ENCODE data around the gene MAP7. TPM values are rescaled to one million over a fixed set of nuclear protein-coding genes. Genes with fewer than 3 reads are reported as not detected.

Gene MAP7
- total RNA-seq, 4 donors from 2014 or later: 40.6 to 61.3 (median 46.6) TPM

DNA sequence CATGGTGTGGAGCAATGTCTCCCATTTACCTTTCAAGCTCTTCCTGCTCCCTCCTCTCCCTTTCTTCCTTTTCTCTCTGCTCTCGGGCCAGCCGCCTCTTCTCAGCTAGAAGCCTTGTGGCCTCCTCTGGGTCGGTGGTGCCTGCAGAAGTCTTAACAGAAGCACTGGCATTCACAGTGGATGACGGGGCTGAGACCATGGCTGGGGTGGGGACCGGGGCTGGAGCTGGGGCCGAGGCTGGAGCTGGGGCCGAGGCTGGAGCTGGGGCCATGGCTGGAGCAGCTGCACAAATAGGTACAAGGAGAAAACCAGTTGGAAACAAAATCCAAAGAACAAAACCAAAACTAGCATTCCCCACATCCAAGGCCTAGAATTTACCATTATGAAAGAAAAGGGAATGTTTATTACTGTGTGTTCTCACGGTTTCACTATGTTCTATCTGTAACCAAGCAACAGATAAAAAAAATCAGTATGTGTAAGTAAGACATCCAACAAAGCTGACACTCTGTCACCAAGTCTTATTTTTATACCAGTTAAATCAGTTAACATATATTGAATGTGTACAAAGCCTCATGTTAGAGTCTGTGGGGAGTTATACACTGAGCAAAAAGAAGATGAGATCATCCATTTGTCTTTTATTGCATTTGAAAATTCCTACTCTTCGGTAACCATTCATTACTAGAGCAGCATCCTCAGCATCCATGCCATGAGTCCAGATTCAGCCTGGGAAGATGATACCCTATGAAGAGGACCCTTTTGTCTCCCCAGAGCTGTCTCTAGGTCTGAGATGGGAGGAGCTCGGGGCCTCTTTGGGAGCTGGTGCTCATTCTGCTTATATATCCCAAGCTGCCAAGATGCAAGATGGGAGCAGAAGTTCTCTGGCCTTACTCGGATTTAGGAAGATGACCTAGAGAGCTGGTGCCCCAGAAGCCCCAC is 187.5 kb downstream of the MAP7 start:
- in situ Hi-C loops (cut with MboI; ENCODE audit: low pct_ligation_motif_present in 1 of 4, low pct_unique_long_range_greater_than_20kb in 1 of 4, low sequenced_read_pairs in 3 of 4): no loop called here
- TF ChIP-seq POLR2A (IDR thresholded peaks at IDR 0.05) (no peak), POLR2AphosphoS5 (IDR thresholded peaks at IDR 0.05) (no peak), EP300 (IDR thresholded peaks at IDR 0.05; ENCODE audit: low read depth) (no peak)
- TF ChIP-seq, protein P1, sequence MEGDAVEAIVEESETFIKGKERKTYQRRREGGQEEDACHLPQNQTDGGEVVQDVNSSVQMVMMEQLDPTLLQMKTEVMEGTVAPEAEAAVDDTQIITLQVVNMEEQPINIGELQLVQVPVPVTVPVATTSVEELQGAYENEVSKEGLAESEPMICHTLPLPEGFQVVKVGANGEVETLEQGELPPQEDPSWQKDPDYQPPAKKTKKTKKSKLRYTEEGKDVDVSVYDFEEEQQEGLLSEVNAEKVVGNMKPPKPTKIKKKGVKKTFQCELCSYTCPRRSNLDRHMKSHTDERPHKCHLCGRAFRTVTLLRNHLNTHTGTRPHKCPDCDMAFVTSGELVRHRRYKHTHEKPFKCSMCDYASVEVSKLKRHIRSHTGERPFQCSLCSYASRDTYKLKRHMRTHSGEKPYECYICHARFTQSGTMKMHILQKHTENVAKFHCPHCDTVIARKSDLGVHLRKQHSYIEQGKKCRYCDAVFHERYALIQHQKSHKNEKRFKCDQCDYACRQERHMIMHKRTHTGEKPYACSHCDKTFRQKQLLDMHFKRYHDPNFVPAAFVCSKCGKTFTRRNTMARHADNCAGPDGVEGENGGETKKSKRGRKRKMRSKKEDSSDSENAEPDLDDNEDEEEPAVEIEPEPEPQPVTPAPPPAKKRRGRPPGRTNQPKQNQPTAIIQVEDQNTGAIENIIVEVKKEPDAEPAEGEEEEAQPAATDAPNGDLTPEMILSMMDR (IDR thresholded peaks at IDR 0.05): no peak
- no peak for DNase-seq
- peaks cover 0 to 14% (median 2%) of the 10 kb centered on the region in 4 donors for H3K36me3 ChIP-seq
- peaks cover 0 to 7% (median 3%) of the 10 kb centered on the region in 4 donors for H3K4me1 ChIP-seq
- intact Hi-C loops (cut with DNase I; ENCODE audit: low total_unique reads): no loop called here
- no peaks in the 10 kb centered on the region for H3K27me3 ChIP-seq
- H3K4me3 ChIP-seq: no peak overlapping the region
- WGBS, 2 donors (ENCODE audit: low coverage in 1 of 2): 90 to 94% methylated on average over 2 to 11 of the region's 11 CpGs
- H3K9me3 ChIP-seq: no peaks in the 10 kb centered on the region
- H3K27ac ChIP-seq: no peak overlapping the region

DNA sequence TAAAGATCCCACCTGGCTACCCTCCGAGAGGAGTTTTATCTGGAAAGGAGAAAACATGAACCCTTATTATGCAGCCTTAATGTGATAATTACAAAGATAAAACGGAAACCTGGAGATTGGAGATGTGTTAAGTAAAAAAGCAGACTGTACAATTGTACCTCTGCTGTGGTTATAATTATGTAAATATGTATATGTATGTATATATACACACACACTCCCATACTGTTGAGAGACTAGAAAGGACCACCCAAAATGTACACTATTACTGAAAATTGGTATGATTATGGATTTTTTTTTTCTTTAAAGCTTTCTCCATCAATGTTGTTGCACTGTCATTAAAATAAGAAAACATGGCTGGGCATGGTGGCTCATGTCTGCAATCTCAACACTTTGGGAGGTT is 188.4 kb downstream of the MAP7 start:
- peaks cover 0 to 7% (median 3%) of the 10 kb centered on the region in 4 donors for H3K4me1 ChIP-seq
- no peak for DNase-seq
- H3K4me3 ChIP-seq: no peak overlapping the region
- intact Hi-C loops (cut with DNase I; ENCODE audit: low total_unique reads): no loop called here
- peaks cover 0 to 14% (median 2%) of the 10 kb centered on the region in 4 donors for H3K36me3 ChIP-seq
- 92 to 93% methylated on average over 2 of the region's 2 CpGs for WGBS, 2 donors (ENCODE audit: low coverage in 1 of 2)
- H3K27me3 ChIP-seq: no peaks in the 10 kb centered on the region
- TF ChIP-seq POLR2A (IDR thresholded peaks at IDR 0.05) (no peak), EP300 (IDR thresholded peaks at IDR 0.05; ENCODE audit: low read depth) (no peak), POLR2AphosphoS5 (IDR thresholded peaks at IDR 0.05) (no peak)
- TF ChIP-seq, protein P1 (IDR thresholded peaks at IDR 0.05): no peak
- H3K27ac ChIP-seq: no peak overlapping the region
- in situ Hi-C loops (cut with MboI; ENCODE audit: low pct_ligation_motif_present in 1 of 4, low pct_unique_long_range_greater_than_20kb in 1 of 4, low sequenced_read_pairs in 3 of 4): no loop called here
- H3K9me3 ChIP-seq: no peaks in the 10 kb centered on the region

DNA sequence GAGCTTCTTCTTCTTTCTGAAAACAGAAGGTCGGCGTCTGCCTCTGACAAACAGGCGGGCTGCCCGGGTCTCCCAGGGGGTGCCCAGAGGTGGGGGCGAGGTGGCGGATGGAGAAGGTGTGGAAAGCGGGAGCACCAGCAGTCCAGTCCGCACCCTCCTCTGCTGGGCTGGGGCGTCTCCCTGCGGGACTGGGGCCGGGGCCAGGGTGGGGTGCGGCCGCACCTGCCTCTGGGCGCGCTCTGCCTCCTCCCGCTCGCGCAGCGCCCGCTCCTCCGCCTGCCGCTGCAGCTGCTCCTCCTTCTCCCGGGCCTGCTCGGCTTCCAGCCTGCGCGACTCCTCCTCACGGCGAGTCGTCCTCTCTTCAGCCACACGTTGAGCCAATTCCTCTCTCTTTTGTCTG is 189.4 kb downstream of the MAP7 start:
- Histone ChIP-seq H3K27me3 (no peaks in the 10 kb centered on the region), H3K27ac (no peak overlapping the region), H3K9me3 (no peaks in the 10 kb centered on the region), H3K36me3 (peaks cover 0 to 14% (median 2%) of the 10 kb centered on the region in 4 donors), H3K4me1 (peaks cover 0 to 2% (median 0%) of the 10 kb centered on the region in 4 donors), H3K4me3 (no peak overlapping the region)
- in situ Hi-C loops (cut with MboI; ENCODE audit: low pct_ligation_motif_present in 1 of 4, low pct_unique_long_range_greater_than_20kb in 1 of 4, low sequenced_read_pairs in 3 of 4) (no loop called here), intact Hi-C loops (cut with DNase I; ENCODE audit: low total_unique reads) (no loop called here)
- DNase-seq: no peak
- 94% methylated on average over 7 to 30 of the region's 30 CpGs for WGBS, 2 donors (ENCODE audit: low coverage in 1 of 2)
- TF ChIP-seq, protein P1 (IDR thresholded peaks at IDR 0.05): no peak
- TF ChIP-seq EP300 (IDR thresholded peaks at IDR 0.05; ENCODE audit: low read depth) (no peak), POLR2AphosphoS5 (IDR thresholded peaks at IDR 0.05) (no peak), POLR2A (IDR thresholded peaks at IDR 0.05) (no peak)

DNA sequence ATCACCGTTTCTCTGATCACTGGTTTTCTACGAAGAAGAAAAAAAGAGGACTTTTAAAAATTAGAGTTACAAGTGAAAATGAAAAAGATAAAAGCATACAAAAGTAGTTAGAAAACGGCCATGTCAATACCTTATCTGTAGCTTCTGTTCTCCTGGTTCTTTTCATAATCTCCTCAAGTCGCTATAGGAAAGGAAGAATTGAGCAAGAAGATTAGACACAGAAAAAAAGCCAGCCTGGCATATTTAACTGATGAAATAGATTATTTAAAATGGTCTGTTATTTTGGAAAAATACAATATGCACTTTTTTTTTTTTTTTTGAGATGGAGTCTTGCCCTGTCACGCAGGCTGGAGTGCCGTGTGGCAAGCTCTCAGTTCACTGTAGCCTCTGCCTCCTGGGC is 190.4 kb downstream of the MAP7 start:
- no peak overlapping the region for H3K27ac ChIP-seq
- no peak for DNase-seq
- no peaks in the 10 kb centered on the region for H3K9me3 ChIP-seq
- TF ChIP-seq POLR2A (IDR thresholded peaks at IDR 0.05): no peak
- TF ChIP-seq, protein P1 (IDR thresholded peaks at IDR 0.05): no peak
- no peak for TF ChIP-seq POLR2AphosphoS5 (IDR thresholded peaks at IDR 0.05)
- intact Hi-C loops (cut with DNase I; ENCODE audit: low total_unique reads): no loop called here
- H3K4me3 ChIP-seq: no peak overlapping the region
- no peaks in the 10 kb centered on the region for H3K27me3 ChIP-seq
- no peaks in the 10 kb centered on the region for H3K4me1 ChIP-seq
- 83 to 86% methylated on average over 6 of the region's 6 CpGs for WGBS, 2 donors (ENCODE audit: low coverage in 1 of 2)
- in situ Hi-C loops (cut with MboI; ENCODE audit: low pct_ligation_motif_present in 1 of 4, low pct_unique_long_range_greater_than_20kb in 1 of 4, low sequenced_read_pairs in 3 of 4): no loop called here
- H3K36me3 ChIP-seq: peaks cover 0 to 14% (median 2%) of the 10 kb centered on the region in 4 donors

Data from transverse colon (tissue), 4 donors.